Retinal pigment epithelial cell (primary cell): Measurements from ENCODE around the gene RAD50.
A peak's percentile ranks its signal among the peaks of the same experiment; 100 is the strongest.

Source experiments
- DNase-seq: peaks from one replicate; pipeline ENCODE4 v3.0.0-alpha.2; 2010; ENCODE audit warnings: low read depth
- H3K4me3 ChIP-seq: 2 replicates; pipeline ENCODE4 v1.5.1; 2011; ENCODE audit warnings: mild to moderate bottlenecking, low read length, control low read depth, moderate library complexity
- TF ChIP-seq, protein P1 (sequence below): conservative IDR thresholded peaks from 2 replicates; pipeline ENCODE4 v1.5.1; 2011; ENCODE audit warnings: low read depth, low read length, control low read depth, inconsistent platforms

RAD50 gene

DNA sequence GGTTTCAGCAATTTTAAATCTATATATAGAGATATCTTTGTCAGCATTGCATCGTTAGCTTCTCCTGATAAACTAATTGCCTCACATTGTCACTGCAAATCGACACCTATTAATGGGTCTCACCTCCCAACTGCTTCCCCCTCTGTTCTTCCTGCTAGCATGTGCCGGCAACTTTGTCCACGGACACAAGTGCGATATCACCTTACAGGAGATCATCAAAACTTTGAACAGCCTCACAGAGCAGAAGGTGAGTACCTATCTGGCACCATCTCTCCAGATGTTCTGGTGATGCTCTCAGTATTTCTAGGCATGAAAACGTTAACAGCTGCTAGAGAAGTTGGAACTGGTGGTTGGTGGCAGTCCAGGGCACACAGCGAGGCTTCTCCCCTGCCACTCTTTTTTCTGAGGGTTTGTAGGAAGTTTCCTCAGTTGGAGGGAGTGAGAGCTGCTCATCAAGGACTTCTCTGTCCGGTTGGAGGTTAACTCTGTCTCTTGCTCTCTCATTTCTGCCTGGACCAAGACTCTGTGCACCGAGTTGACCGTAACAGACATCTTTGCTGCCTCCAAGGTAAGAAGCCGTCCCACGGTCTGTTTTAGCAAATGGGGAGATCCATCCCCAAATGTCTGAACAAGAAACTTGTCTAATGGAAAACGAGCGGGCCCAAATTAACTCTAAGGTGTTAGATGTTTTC, 117.3 kb downstream of the RAD50 start, which contains the start of gene IL4:
Gene IL4, plus strand, starts transcription at position 51 of the 692 bp plus-strand sequence. Its CDS starts 62 bp downstream, at position 113.
- H3K4me3 ChIP-seq, result no peak within 1 kb of the TSS
- TF ChIP-seq, protein P1, sequence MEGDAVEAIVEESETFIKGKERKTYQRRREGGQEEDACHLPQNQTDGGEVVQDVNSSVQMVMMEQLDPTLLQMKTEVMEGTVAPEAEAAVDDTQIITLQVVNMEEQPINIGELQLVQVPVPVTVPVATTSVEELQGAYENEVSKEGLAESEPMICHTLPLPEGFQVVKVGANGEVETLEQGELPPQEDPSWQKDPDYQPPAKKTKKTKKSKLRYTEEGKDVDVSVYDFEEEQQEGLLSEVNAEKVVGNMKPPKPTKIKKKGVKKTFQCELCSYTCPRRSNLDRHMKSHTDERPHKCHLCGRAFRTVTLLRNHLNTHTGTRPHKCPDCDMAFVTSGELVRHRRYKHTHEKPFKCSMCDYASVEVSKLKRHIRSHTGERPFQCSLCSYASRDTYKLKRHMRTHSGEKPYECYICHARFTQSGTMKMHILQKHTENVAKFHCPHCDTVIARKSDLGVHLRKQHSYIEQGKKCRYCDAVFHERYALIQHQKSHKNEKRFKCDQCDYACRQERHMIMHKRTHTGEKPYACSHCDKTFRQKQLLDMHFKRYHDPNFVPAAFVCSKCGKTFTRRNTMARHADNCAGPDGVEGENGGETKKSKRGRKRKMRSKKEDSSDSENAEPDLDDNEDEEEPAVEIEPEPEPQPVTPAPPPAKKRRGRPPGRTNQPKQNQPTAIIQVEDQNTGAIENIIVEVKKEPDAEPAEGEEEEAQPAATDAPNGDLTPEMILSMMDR, result no peak
- no peak for DNase-seq

- H3K4me3 ChIP-seq, result no peak overlapping the region
- TF ChIP-seq, protein P1, result no peak
- peak; percentile 76 for DNase-seq
Measured at GRCh38 chr5:132674671-132675506, 118.1 kb downstream of the RAD50 start.

GRCh38 chr5:132675936-132676689, 119.3 kb downstream of the RAD50 start:
- no peak overlapping the region for H3K4me3 ChIP-seq
- no peak for DNase-seq
- TF ChIP-seq, protein P1, result no peak

DNA sequence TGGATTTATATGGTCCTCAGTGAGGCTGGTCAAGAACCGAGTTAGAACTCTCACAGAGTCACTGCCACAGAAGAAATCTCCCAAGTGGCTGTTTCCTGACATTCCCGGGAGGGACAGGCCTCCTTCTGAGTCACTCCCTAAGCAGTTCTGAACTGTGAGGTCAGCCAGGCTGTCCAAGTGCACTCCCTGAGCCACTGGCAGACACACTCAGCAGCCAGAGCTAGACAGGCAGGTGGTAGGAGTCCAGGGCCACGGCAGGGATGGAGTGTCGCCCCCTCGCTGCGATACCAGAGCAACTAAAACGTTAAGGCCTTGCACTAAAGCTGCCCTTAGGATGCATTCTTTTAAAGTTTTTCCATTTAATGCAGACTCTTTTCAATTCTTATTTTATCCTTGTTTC, 120.4 kb downstream of the RAD50 start:
- no peak overlapping the region for H3K4me3 ChIP-seq
- TF ChIP-seq, protein P1, result peak; percentile 72
- peak; percentile 83 for DNase-seq

DNA sequence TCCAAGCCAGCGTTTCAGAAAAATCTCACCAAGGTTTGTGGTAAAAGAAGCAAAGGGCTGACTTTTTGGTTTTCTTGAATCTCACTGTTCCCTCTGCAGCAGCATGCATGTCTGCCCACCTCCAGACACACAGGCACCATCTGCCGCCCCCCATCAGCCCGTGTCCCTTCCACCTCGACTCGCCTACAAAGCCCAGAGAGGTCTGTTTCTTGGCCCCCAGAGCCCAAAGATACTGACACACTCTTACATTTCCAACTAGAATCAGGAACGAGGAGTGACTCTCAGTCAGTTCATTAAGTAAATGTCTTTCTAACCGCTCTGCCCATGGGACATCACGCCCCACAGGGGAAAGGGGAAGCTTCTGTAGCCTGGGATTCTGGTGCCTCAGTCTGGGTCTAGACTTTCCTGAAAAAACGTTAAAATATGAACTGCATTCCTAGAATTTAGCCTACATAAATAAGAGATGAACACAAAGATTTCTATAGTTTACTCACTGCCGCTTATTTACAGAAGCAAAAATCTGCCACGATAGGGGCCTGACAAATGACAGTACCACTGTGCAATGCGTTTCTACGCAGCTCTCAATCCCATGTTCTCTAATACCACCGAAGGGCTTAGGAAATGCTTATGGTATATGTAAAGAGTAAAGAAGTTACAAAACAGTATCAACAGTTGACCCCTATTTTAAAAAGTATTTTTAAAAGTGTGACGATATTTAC, 121.1 kb downstream of the RAD50 start:
- no peak overlapping the region for H3K4me3 ChIP-seq
- no peak for DNase-seq
- TF ChIP-seq, protein P1, result no peak

GRCh38 chr5:132678735-132679134, 122.0 kb downstream of the RAD50 start:
- H3K4me3 ChIP-seq, result no peak overlapping the region
- no peak for DNase-seq
- TF ChIP-seq, protein P1, result no peak
